ENCODE results near the gene UGP2.
A peak's percentile ranks its signal among the peaks of the same experiment; 100 is the strongest.
"Not testable (repeated sequence)": the region's sequence is repeated elsewhere in the genome, so short reads cannot be mapped to it uniquely, and the experiment has no call there.

The UGP2 gene

GRCh38 chr2:63844616-63845015 is 2.9 kb downstream of the UGP2 start:
- intact Hi-C loops (cut with micrococcal nuclease), result loop anchor here (5.0 to 10.0 kb wide), 5 partner anchors 152 to 1650 kb away; partner anchors contain the start of genes B3GNT2, PELI1, SLC1A4 and VPS54
- Mint-ChIP-seq H3K9me3 (no peaks in the 10 kb centered on the region), H3K36me3 (ENCODE audit: low read depth) (peaks cover 47% of the 10 kb centered on the region), H3K4me1 (ENCODE audit: low read depth) (peaks cover 55% of the 10 kb centered on the region), H3K27ac (peak overlapping the region; percentile 53), H3K4me3 (peak overlapping the region; percentile 84), H3K27me3 (no peaks in the 10 kb centered on the region)

- peak overlapping the region; percentile 56 for H3K27ac Mint-ChIP-seq
These were observed 4.2 kb downstream of the UGP2 start for GRCh38 chr2:63845866-63846265.

GRCh38 chr2:63846487-63846886 is 4.8 kb downstream of the UGP2 start:
- Mint-ChIP-seq H3K27ac (peak overlapping the region; percentile 56), H3K9me3 (no peaks in the 10 kb centered on the region), H3K4me1 (ENCODE audit: low read depth) (peaks cover 57% of the 10 kb centered on the region), H3K4me3 (peak overlapping the region; percentile 17), H3K27me3 (no peaks in the 10 kb centered on the region), H3K36me3 (ENCODE audit: low read depth) (peaks cover 41% of the 10 kb centered on the region)
- intact Hi-C loops (cut with micrococcal nuclease), result loop anchor here (10.0 kb wide), 1 partner anchor 1652 kb away; the partner anchor contains the start of gene B3GNT2

More at GRCh38 chr2:63845866-63846265, 4.2 kb downstream of the UGP2 start:
- intact Hi-C loops (cut with micrococcal nuclease), result loop anchor here (10.0 kb wide), 1 partner anchor 1651 kb away; the partner anchor contains the start of gene B3GNT2
- no peaks in the 10 kb centered on the region for H3K27me3 Mint-ChIP-seq
- no peaks in the 10 kb centered on the region for H3K9me3 Mint-ChIP-seq
- peak overlapping the region; percentile 35 for H3K4me3 Mint-ChIP-seq
- H3K36me3 Mint-ChIP-seq (ENCODE audit: low read depth), result peaks cover 42% of the 10 kb centered on the region
- H3K4me1 Mint-ChIP-seq (ENCODE audit: low read depth), result peaks cover 51% of the 10 kb centered on the region

GRCh38 chr2:63847571-63847970 is 5.9 kb downstream of the UGP2 start:
- intact Hi-C loops (cut with micrococcal nuclease), result loop anchor here (10.0 kb wide), 1 partner anchor 1653 kb away; the partner anchor contains the start of gene B3GNT2
- H3K9me3 Mint-ChIP-seq, result not testable (repeated sequence)
- H3K27ac Mint-ChIP-seq, result peak overlapping the region; percentile 28

GRCh38 chr2:63849381-63850203 is 7.9 kb downstream of the UGP2 start:
- Mint-ChIP-seq H3K27ac (peak overlapping the region; percentile 32), H3K36me3 (ENCODE audit: low read depth) (peaks cover 34% of the 10 kb centered on the region)
- intact Hi-C loops (cut with micrococcal nuclease), result loop anchor here (10.0 kb wide), 1 partner anchor 1655 kb away; the partner anchor contains the start of gene B3GNT2

More at GRCh38 chr2:63847571-63847970, 5.9 kb downstream of the UGP2 start:
- peaks cover 67% of the 10 kb centered on the region for H3K4me1 Mint-ChIP-seq (ENCODE audit: low read depth)
- peaks cover 36% of the 10 kb centered on the region for H3K36me3 Mint-ChIP-seq (ENCODE audit: low read depth)
- H3K4me3 Mint-ChIP-seq, H3K27me3 Mint-ChIP-seq: not testable (repeated sequence)

GRCh38 chr2:63850204-63850571 is 8.5 kb downstream of the UGP2 start:
- no peaks in the 10 kb centered on the region for H3K27me3 Mint-ChIP-seq
- intact Hi-C loops (cut with micrococcal nuclease), result no loop called here
- no peak overlapping the region for H3K27ac Mint-ChIP-seq
- H3K4me3 Mint-ChIP-seq, result no peak overlapping the region
- no peaks in the 10 kb centered on the region for H3K9me3 Mint-ChIP-seq
- peaks cover 33% of the 10 kb centered on the region for H3K36me3 Mint-ChIP-seq (ENCODE audit: low read depth)
- H3K4me1 Mint-ChIP-seq (ENCODE audit: low read depth), result peaks cover 76% of the 10 kb centered on the region

More at GRCh38 chr2:63849381-63850203, 7.9 kb downstream of the UGP2 start:
- Mint-ChIP-seq H3K4me3 (peak overlapping the region; percentile 9), H3K4me1 (ENCODE audit: low read depth) (peaks cover 78% of the 10 kb centered on the region), H3K9me3 (no peaks in the 10 kb centered on the region), H3K27me3 (no peaks in the 10 kb centered on the region)

GRCh38 chr2:63850649-63851048 is 9.0 kb downstream of the UGP2 start:
- Mint-ChIP-seq H3K4me1 (ENCODE audit: low read depth) (peaks cover 75% of the 10 kb centered on the region), H3K9me3 (no peaks in the 10 kb centered on the region), H3K27me3 (no peaks in the 10 kb centered on the region), H3K27ac (no peak overlapping the region), H3K4me3 (no peak overlapping the region), H3K36me3 (ENCODE audit: low read depth) (peaks cover 33% of the 10 kb centered on the region)
- intact Hi-C loops (cut with micrococcal nuclease), result no loop called here

- Mint-ChIP-seq H3K4me3 (no peak overlapping the region), H3K4me1 (ENCODE audit: low read depth) (peaks cover 74% of the 10 kb centered on the region), H3K36me3 (ENCODE audit: low read depth) (peaks cover 30% of the 10 kb centered on the region), H3K27ac (peak overlapping the region; percentile 83), H3K27me3 (no peaks in the 10 kb centered on the region), H3K9me3 (no peaks in the 10 kb centered on the region)
- intact Hi-C loops (cut with micrococcal nuclease), result no loop called here
These were observed 10.1 kb downstream of the UGP2 start for GRCh38 chr2:63851691-63852311.

- Mint-ChIP-seq H3K27ac (peak overlapping the region; percentile 83), H3K9me3 (no peaks in the 10 kb centered on the region), H3K36me3 (ENCODE audit: low read depth) (peaks cover 40% of the 10 kb centered on the region), H3K4me3 (peak overlapping the region; percentile 54), H3K27me3 (no peaks in the 10 kb centered on the region), H3K4me1 (ENCODE audit: low read depth) (peaks cover 65% of the 10 kb centered on the region)
- intact Hi-C loops (cut with micrococcal nuclease), result no loop called here
These were observed 12.0 kb downstream of the UGP2 start for GRCh38 chr2:63853527-63854310.

GRCh38 chr2:63855418-63856302 is 14.0 kb downstream of the UGP2 start:
- peaks cover 54% of the 10 kb centered on the region for H3K4me1 Mint-ChIP-seq (ENCODE audit: low read depth)
- intact Hi-C loops (cut with micrococcal nuclease), result loop anchor here (2.0 kb wide), 1 partner anchor 15 kb away; the partner anchor contains the start of gene UGP2
- H3K9me3 Mint-ChIP-seq, result no peaks in the 10 kb centered on the region
- H3K36me3 Mint-ChIP-seq (ENCODE audit: low read depth), result peaks cover 58% of the 10 kb centered on the region
- no peaks in the 10 kb centered on the region for H3K27me3 Mint-ChIP-seq
- peak overlapping the region; percentile 42 for H3K4me3 Mint-ChIP-seq
- H3K27ac Mint-ChIP-seq, result peak overlapping the region; percentile 86

- no peaks in the 10 kb centered on the region for H3K27me3 Mint-ChIP-seq
These were observed 14.6 kb downstream of the UGP2 start for GRCh38 chr2:63856303-63856603.

GRCh38 chr2:63858291-63858690 is 16.6 kb downstream of the UGP2 start:
- H3K27ac Mint-ChIP-seq, result peak overlapping the region; percentile 21
- peaks cover 38% of the 10 kb centered on the region for H3K4me1 Mint-ChIP-seq (ENCODE audit: low read depth)
- H3K4me3 Mint-ChIP-seq, result no peak overlapping the region
- no peaks in the 10 kb centered on the region for H3K27me3 Mint-ChIP-seq
- H3K9me3 Mint-ChIP-seq, result no peaks in the 10 kb centered on the region
- intact Hi-C loops (cut with micrococcal nuclease), result no loop called here
- H3K36me3 Mint-ChIP-seq (ENCODE audit: low read depth), result peaks cover 70% of the 10 kb centered on the region

More at GRCh38 chr2:63856303-63856603, 14.6 kb downstream of the UGP2 start:
- peak overlapping the region; percentile 42 for H3K4me3 Mint-ChIP-seq
- no peaks in the 10 kb centered on the region for H3K9me3 Mint-ChIP-seq
- H3K4me1 Mint-ChIP-seq (ENCODE audit: low read depth), result peaks cover 56% of the 10 kb centered on the region
- H3K27ac Mint-ChIP-seq, result peak overlapping the region; percentile 86
- peaks cover 58% of the 10 kb centered on the region for H3K36me3 Mint-ChIP-seq (ENCODE audit: low read depth)
- intact Hi-C loops (cut with micrococcal nuclease), result loop anchor here (2.0 kb wide), 1 partner anchor 15 kb away; the partner anchor contains the start of gene UGP2

Measured in dendritic cell treated with granulocyte-macrophage colony-stimulating factor and Interleukin-4, amounts not matched to agents 40 ng/mL and 50 ng/mL, for 4 days (primary cell).